Suprapubic skin (tissue), 4 donors: ENCODE measurements around the gene SPRED3. TPM values are rescaled to one million over a fixed set of nuclear protein-coding genes. Genes with fewer than 3 reads are reported as not detected.

Source experiments
- DNase-seq, 2 donors: peaks; one replicate each; pipeline ENCODE4 v3.0.0-alpha.2; 2019; ENCODE audit warnings: low spot score in 2 of 2
- H3K27ac ChIP-seq: fragments of 200-600 bp; sonication (generic); one replicate; pipeline ENCODE4 v1.5.1; 2019
- H3K27me3 ChIP-seq: fragments of 200-600 bp; sonication (generic); one replicate; pipeline ENCODE4 v1.5.1; 2019
- H3K36me3 ChIP-seq: fragments of 200-600 bp; sonication (generic); one replicate; pipeline ENCODE4 v1.5.1; 2019
- H3K4me1 ChIP-seq: fragments of 200-600 bp; sonication (generic); one replicate; pipeline ENCODE4 v1.5.1; 2019
- H3K4me3 ChIP-seq: fragments of 200-600 bp; sonication (generic); one replicate; pipeline ENCODE4 v1.5.1; 2019; ENCODE audit warnings: mild to moderate bottlenecking
- H3K9me3 ChIP-seq: fragments of 200-600 bp; sonication (generic); one replicate; pipeline ENCODE4 v1.5.1; 2019
- CTCF ChIP-seq, 2 donors: fragments of 200-600 bp in 1 of 2; fragments of 450-650 bp in 1 of 2; sonication (generic) in 1 of 2; IDR thresholded peaks; one replicate each; pipeline ENCODE4 v1.5.1; 2016 to 2019; ENCODE audit warnings: antibody characterized with exemption in 2 of 2, mild to moderate bottlenecking in 1 of 2, moderate library complexity in 1 of 2
- EP300 ChIP-seq: sonication (generic); formaldehyde crosslinking; IDR thresholded peaks from one replicate; pipeline ENCODE4 v1.6.1; 2017; ENCODE audit warnings: antibody characterized with exemption
- POLR2A ChIP-seq, 2 donors: fragments of 450-650 bp; IDR thresholded peaks; one replicate each; pipeline ENCODE4 v1.6.1; 2017; ENCODE audit warnings: antibody characterized with exemption in 2 of 2, mild to moderate bottlenecking in 2 of 2, moderate library complexity in 2 of 2
- POLR2AphosphoS5 ChIP-seq, 3 donors: sonication (generic); formaldehyde crosslinking; IDR thresholded peaks; one replicate each; pipeline ENCODE4 v1.6.1; 2017; ENCODE audit warnings: antibody characterized with exemption in 3 of 3
- WGBS: methylation state at CpG from one replicate; pipeline ENCODE4 v1.1.5; 2018; 5-methylcytosine and 5-hydroxymethylcytosine counted together
- total RNA-seq, 4 donors: library from RNA; depleted of rRNA; stranded (reverse); fragments of >200 nt; gene quantifications; one replicate each; pipeline ENCODE4 v1.1.0, GENCODE V29; 2016

SPRED3 gene
- total RNA-seq, 4 donors from 2014 or later = 0.44 to 3.5 (median 1.2) TPM

GRCh38 chr19:38443458-38443999 is 55.0 kb downstream of the SPRED3 start:
- TF ChIP-seq EP300 (no peak), POLR2A (IDR thresholded peaks at IDR 0.05) (no peak), CTCF (IDR thresholded peaks at IDR 0.05) (no peak), POLR2AphosphoS5 (IDR thresholded peaks at IDR 0.05) (no peak)
- no peak for DNase-seq
- WGBS = 76% methylated on average over 8 of the region's 15 CpGs
- H3K4me1 ChIP-seq = no peaks in the 10 kb centered on the region
- H3K36me3 ChIP-seq = no peaks in the 10 kb centered on the region
- no peaks in the 10 kb centered on the region for H3K9me3 ChIP-seq
- peaks cover 7% of the 10 kb centered on the region for H3K27me3 ChIP-seq
- no peak overlapping the region for H3K4me3 ChIP-seq
- no peak overlapping the region for H3K27ac ChIP-seq

- TF ChIP-seq EP300 = no peak
- TF ChIP-seq POLR2AphosphoS5 (IDR thresholded peaks at IDR 0.05) = no peak
- no peak for TF ChIP-seq CTCF (IDR thresholded peaks at IDR 0.05)
- no peak for TF ChIP-seq POLR2A (IDR thresholded peaks at IDR 0.05)
- Histone ChIP-seq H3K36me3 (no peaks in the 10 kb centered on the region), H3K9me3 (no peaks in the 10 kb centered on the region), H3K27me3 (peaks cover 7% of the 10 kb centered on the region), H3K27ac (no peak overlapping the region), H3K4me1 (no peaks in the 10 kb centered on the region), H3K4me3 (no peak overlapping the region)
- WGBS = 86% methylated on average over 7 of the region's 7 CpGs
- DNase-seq = no peak
Observed at GRCh38 chr19:38444026-38444425, 55.5 kb downstream of the SPRED3 start.

GRCh38 chr19:38445362-38445761 is 56.9 kb downstream of the SPRED3 start:
- WGBS = 96% methylated on average over 7 of the region's 7 CpGs
- Histone ChIP-seq H3K4me3 (no peak overlapping the region), H3K4me1 (no peaks in the 10 kb centered on the region), H3K27me3 (peaks cover 7% of the 10 kb centered on the region), H3K9me3 (no peaks in the 10 kb centered on the region), H3K27ac (no peak overlapping the region), H3K36me3 (no peaks in the 10 kb centered on the region)
- DNase-seq = no peak
- TF ChIP-seq POLR2AphosphoS5 (IDR thresholded peaks at IDR 0.05) (no peak), CTCF (IDR thresholded peaks at IDR 0.05) (no peak), EP300 (no peak), POLR2A (IDR thresholded peaks at IDR 0.05) (no peak)

GRCh38 chr19:38448225-38448624 is 59.7 kb downstream of the SPRED3 start:
- no peak overlapping the region for H3K4me3 ChIP-seq
- no peak overlapping the region for H3K27ac ChIP-seq
- TF ChIP-seq POLR2AphosphoS5 (IDR thresholded peaks at IDR 0.05) = no peak
- TF ChIP-seq EP300 = no peak
- TF ChIP-seq POLR2A (IDR thresholded peaks at IDR 0.05) = no peak
- TF ChIP-seq CTCF (IDR thresholded peaks at IDR 0.05) = no peak
- no peaks in the 10 kb centered on the region for H3K4me1 ChIP-seq
- no peaks in the 10 kb centered on the region for H3K36me3 ChIP-seq
- no peaks in the 10 kb centered on the region for H3K27me3 ChIP-seq
- no peak for DNase-seq
- WGBS = 87% methylated on average over 3 of the region's 9 CpGs
- no peaks in the 10 kb centered on the region for H3K9me3 ChIP-seq

Other genes starting within 250 kb of the SPRED3 start
- 1 to 10 TPM in 1 of 4 donors, not detected in 3; 1.1 TPM for gene DPF1, start 164.5 kb upstream of the SPRED3 start, total RNA-seq
- 10 to 100 TPM in 1 of 4 donors, 1 to 10 TPM in 3; 2.3 to 13.3 (median 7.7) TPM for gene PPP1R14A, start 132.3 kb upstream of the SPRED3 start, total RNA-seq
- 100 to 1,000 TPM; 359 to 639 (median 494) TPM for gene SPINT2, start 124.1 kb upstream of the SPRED3 start, total RNA-seq
- gene C19orf33, start 84.4 kb upstream of the SPRED3 start, total RNA-seq = 100 to 1,000 TPM; 182 to 452 (median 349) TPM
- gene YIF1B, start 72.8 kb upstream of the SPRED3 start, total RNA-seq = 10 to 100 TPM; 14.2 to 36.4 (median 26.1) TPM
- 10 to 100 TPM; 18.6 to 27.4 (median 22.8) TPM for gene KCNK6, start 68.9 kb upstream of the SPRED3 start, total RNA-seq
- gene CATSPERG, start 52.9 kb upstream of the SPRED3 start, total RNA-seq = 10 to 100 TPM in 2 of 4 donors, 1 to 10 TPM in 2; 4.1 to 26.3 (median 13.8) TPM
- gene PSMD8, start 14.1 kb upstream of the SPRED3 start, total RNA-seq = 100 to 1,000 TPM; 190 to 303 (median 296) TPM
- gene GGN, start 663 bp upstream of the SPRED3 start, total RNA-seq = under 1 TPM in 3 of 4 donors, not detected in 1; 0.26 to 0.68 (median 0.60) TPM
- 10 to 100 TPM; 32.6 to 45.6 (median 36.7) TPM for gene FAM98C, start 14.4 kb downstream of the SPRED3 start, total RNA-seq
- gene RASGRP4, start 37.5 kb downstream of the SPRED3 start, total RNA-seq = 1 to 10 TPM in 3 of 4 donors, under 1 TPM in 1; 0.91 to 2.3 (median 1.6) TPM
- gene RYR1, start 45.0 kb downstream of the SPRED3 start, total RNA-seq = 10 to 100 TPM in 3 of 4 donors, 1 to 10 TPM in 1; 8.4 to 26.1 (median 13.1) TPM
- gene MAP4K1, start 229.3 kb downstream of the SPRED3 start, total RNA-seq = 1 to 10 TPM in 3 of 4 donors, under 1 TPM in 1; 0.68 to 2.8 (median 1.8) TPM
- 100 to 1,000 TPM; 274 to 587 (median 557) TPM for gene EIF3K, start 230.5 kb downstream of the SPRED3 start, total RNA-seq